Lower leg skin (tissue), 4 donors: Measurements from ENCODE around the gene ATG101. TPM values are rescaled to one million over a fixed set of nuclear protein-coding genes. Genes with fewer than 3 reads are reported as not detected.

Experiments used
- total RNA-seq, 4 donors: library from RNA; depleted of rRNA; stranded (reverse); fragments of >200 nt; gene quantifications; one replicate each; pipeline ENCODE4 v1.1.0, GENCODE V29; 2016

The ATG101 gene
- total RNA-seq, 4 donors from 2014 or later = 42.6 to 71.6 (median 55.2) TPM

Other genes with a start within 250 kb of the ATG101 start
- under 1 TPM in 3 of 4 donors, not detected in 1; 0.17 to 0.49 (median 0.29) TPM for gene FIGNL2, start 221.3 kb upstream of the ATG101 start, total RNA-seq
- not detected for gene ANKRD33, start 181.9 kb upstream of the ATG101 start, total RNA-seq
- gene ACVRL1, start 162.5 kb upstream of the ATG101 start, total RNA-seq = 10 to 100 TPM; 12.9 to 99.8 (median 39.9) TPM
- gene ACVR1B, start 118.3 kb upstream of the ATG101 start, total RNA-seq = 10 to 100 TPM; 67.4 to 87.0 (median 80.5) TPM
- 10 to 100 TPM; 14.6 to 34.2 (median 25.9) TPM for gene TAMALIN, start 63.0 kb upstream of the ATG101 start, total RNA-seq
- 100 to 1,000 TPM in 2 of 4 donors, 10 to 100 TPM in 2; 28.7 to 121 (median 105) TPM for gene NR4A1, start 18.5 kb upstream of the ATG101 start, total RNA-seq
- under 1 TPM in 1 of 4 donors, not detected in 3; 0.71 TPM for gene SMIM41, start 9.7 kb downstream of the ATG101 start, total RNA-seq
- gene KRT80, start 122.0 kb downstream of the ATG101 start, total RNA-seq = 100 to 1,000 TPM; 269 to 349 (median 275) TPM
- 100 to 1,000 TPM in 2 of 4 donors, 10 to 100 TPM in 2; 28.2 to 206 (median 125) TPM for gene KRT7, start 163.3 kb downstream of the ATG101 start, total RNA-seq
- 100 to 1,000 TPM in 1 of 4 donors, 1 to 10 TPM in 1, under 1 TPM in 1, not detected in 1; 0.86 to 298 (median 10.0) TPM for gene KRT86, start 204.7 kb downstream of the ATG101 start, total RNA-seq
- gene KRT81, start 221.6 kb downstream of the ATG101 start, total RNA-seq = 100 to 1,000 TPM in 1 of 4 donors, 10 to 100 TPM in 1, under 1 TPM in 1, not detected in 1; 0.37 to 204 (median 10.6) TPM